ENCODE results near the gene PRKAG2. TPM values are rescaled to one million over a fixed set of nuclear protein-coding genes. Genes with fewer than 3 reads are reported as not detected.

Gene PRKAG2
- total RNA-seq, 1 experiment from 2014 or later = 73.9 TPM

- H3K36me3 Mint-ChIP-seq (ENCODE audit: insufficient read depth, unreplicated experiment) = no peaks in the 10 kb centered on the region
- no peak for TF ChIP-seq CTCF (IDR thresholded peaks at IDR 0.05; ENCODE audit: unreplicated experiment)
- BruUV-seq (replicated peaks) = no TSS peak
- peak; percentile 23 for DNase-seq (ENCODE audit: unreplicated experiment)
- H3K9me3 Mint-ChIP-seq (ENCODE audit: unreplicated experiment) = no peaks in the 10 kb centered on the region
- no peaks in the 10 kb centered on the region for H3K27me3 Mint-ChIP-seq (ENCODE audit: insufficient read depth, unreplicated experiment)
- intact Hi-C loops (cut with micrococcal nuclease) = loop anchor here (5.0 kb wide), 1 partner anchor 63 kb away; no protein-coding TSS in a partner anchor
- H3K4me1 Mint-ChIP-seq (ENCODE audit: insufficient read depth, unreplicated experiment) = peaks cover 51% of the 10 kb centered on the region
- ChIA-PET POLR2A (interaction anchor here (0.8 to 3.2 kb wide), 6 partner anchors 12 to 103 kb away, joined by 3 to 15 read pairs (median 5); no protein-coding TSS in a partner anchor), CTCF (interaction anchor here (0.6 to 2.0 kb wide), 7 partner anchors 13 to 112 kb away, joined by 3 to 6 read pairs (median 4); no protein-coding TSS in a partner anchor)
- no peak overlapping the region for H3K27ac Mint-ChIP-seq (ENCODE audit: low read depth, unreplicated experiment)
- no peak overlapping the region for H3K4me3 Mint-ChIP-seq (ENCODE audit: unreplicated experiment)
Measured at GRCh38 chr7:151684408-151685175, 192.3 kb downstream of the PRKAG2 start.

GRCh38 chr7:151683615-151684407 lies 193.1 kb downstream of the PRKAG2 start:
- intact Hi-C loops (cut with micrococcal nuclease) = no loop called here
- Mint-ChIP-seq H3K27ac (ENCODE audit: low read depth, unreplicated experiment) (no peak overlapping the region), H3K4me1 (ENCODE audit: insufficient read depth, unreplicated experiment) (peaks cover 44% of the 10 kb centered on the region), H3K36me3 (ENCODE audit: insufficient read depth, unreplicated experiment) (no peaks in the 10 kb centered on the region), H3K9me3 (ENCODE audit: unreplicated experiment) (no peaks in the 10 kb centered on the region), H3K27me3 (ENCODE audit: insufficient read depth, unreplicated experiment) (no peaks in the 10 kb centered on the region), H3K4me3 (ENCODE audit: unreplicated experiment) (no peak overlapping the region)
- no TSS peak for BruUV-seq (replicated peaks)
- ChIA-PET CTCF (interaction anchor here (0.6 to 2.0 kb wide), 6 partner anchors 13 to 111 kb away, joined by 3 to 4 read pairs (median 4); no protein-coding TSS in a partner anchor), POLR2A (interaction anchor here (0.8 to 3.2 kb wide), 5 partner anchors 13 to 103 kb away, joined by 3 to 15 read pairs (median 5); no protein-coding TSS in a partner anchor)
- no peak for DNase-seq (ENCODE audit: unreplicated experiment)
- no peak for TF ChIP-seq CTCF (IDR thresholded peaks at IDR 0.05; ENCODE audit: unreplicated experiment)

- H3K27ac Mint-ChIP-seq (ENCODE audit: low read depth, unreplicated experiment) = peak overlapping the region; percentile 98
- ChIA-PET CTCF (interaction anchor here (0.6 kb wide), 1 partner anchor 64 kb away, joined by 3 read pairs; no protein-coding TSS in a partner anchor), POLR2A (interaction anchor here (1.2 to 3.2 kb wide), 2 partner anchors 50 to 102 kb away, joined by 5 to 17 read pairs; no protein-coding TSS in a partner anchor)
- no peaks in the 10 kb centered on the region for H3K36me3 Mint-ChIP-seq (ENCODE audit: insufficient read depth, unreplicated experiment)
- intact Hi-C loops (cut with micrococcal nuclease) = no loop called here
- no TSS peak for BruUV-seq (replicated peaks)
- H3K27me3 Mint-ChIP-seq (ENCODE audit: insufficient read depth, unreplicated experiment) = no peaks in the 10 kb centered on the region
- peaks cover 46% of the 10 kb centered on the region for H3K4me1 Mint-ChIP-seq (ENCODE audit: insufficient read depth, unreplicated experiment)
- no peak overlapping the region for H3K4me3 Mint-ChIP-seq (ENCODE audit: unreplicated experiment)
- TF ChIP-seq CTCF (IDR thresholded peaks at IDR 0.05; ENCODE audit: unreplicated experiment) = no peak
- DNase-seq (ENCODE audit: unreplicated experiment) = no peak
- no peaks in the 10 kb centered on the region for H3K9me3 Mint-ChIP-seq (ENCODE audit: unreplicated experiment)
Measured at GRCh38 chr7:151682831-151683614, 193.9 kb downstream of the PRKAG2 start.
